Measurements from ENCODE around the gene ASRGL1. TPM values are rescaled to one million over a fixed set of nuclear protein-coding genes. Genes with fewer than 3 reads are reported as not detected.

ASRGL1 gene
- total RNA-seq, 1 experiment from 2014 or later = 51.6 TPM

DNA sequence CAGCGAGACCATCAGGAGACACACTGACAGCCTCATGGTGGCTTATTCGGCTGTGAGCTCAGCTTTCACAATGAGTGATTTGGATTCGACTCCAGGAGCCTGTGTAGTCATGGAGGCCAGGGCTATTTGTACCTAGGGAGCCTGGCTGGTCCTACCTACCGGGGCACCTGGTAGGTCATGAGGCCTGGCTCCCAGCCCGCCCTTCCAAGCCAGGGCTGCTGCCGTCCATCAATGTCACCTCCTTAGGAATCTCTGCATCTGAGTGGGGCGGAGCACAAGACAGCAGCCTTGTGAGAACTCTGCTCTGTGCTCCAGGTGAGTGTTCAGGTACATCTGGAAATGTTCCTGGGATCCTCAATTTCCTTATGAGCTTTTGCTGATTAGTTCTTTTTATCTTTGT, 38.3 kb upstream of the ASRGL1 start, which contains the start of gene SCGB1D4:
SCGB1D4 (minus strand) TSS at position 101 of the 400 bp plus-strand sequence; CDS start at position 36, 65 bp downstream.
- Mint-ChIP-seq H3K27me3 (ENCODE audit: low read depth) (peaks cover 16% of the 10 kb centered on the region), H3K9me3 (no peaks in the 10 kb centered on the region), H3K4me3 (no peak within 1 kb of the TSS), H3K27ac (no peak within 1 kb of the TSS), H3K36me3 (no peaks in the 10 kb centered on the region), H3K4me1 (no peaks in the 10 kb centered on the region)
- no peak for ATAC-seq
- no peak for DNase-seq (ENCODE audit: low spot score)
- POLR2A ChIA-PET = no interaction called here
- CTCF ChIA-PET = interaction anchor here (0.6 kb wide), 1 partner anchor 96 kb away, joined by 3 read pairs; no protein-coding TSS in a partner anchor
- TF ChIP-seq, protein P1, sequence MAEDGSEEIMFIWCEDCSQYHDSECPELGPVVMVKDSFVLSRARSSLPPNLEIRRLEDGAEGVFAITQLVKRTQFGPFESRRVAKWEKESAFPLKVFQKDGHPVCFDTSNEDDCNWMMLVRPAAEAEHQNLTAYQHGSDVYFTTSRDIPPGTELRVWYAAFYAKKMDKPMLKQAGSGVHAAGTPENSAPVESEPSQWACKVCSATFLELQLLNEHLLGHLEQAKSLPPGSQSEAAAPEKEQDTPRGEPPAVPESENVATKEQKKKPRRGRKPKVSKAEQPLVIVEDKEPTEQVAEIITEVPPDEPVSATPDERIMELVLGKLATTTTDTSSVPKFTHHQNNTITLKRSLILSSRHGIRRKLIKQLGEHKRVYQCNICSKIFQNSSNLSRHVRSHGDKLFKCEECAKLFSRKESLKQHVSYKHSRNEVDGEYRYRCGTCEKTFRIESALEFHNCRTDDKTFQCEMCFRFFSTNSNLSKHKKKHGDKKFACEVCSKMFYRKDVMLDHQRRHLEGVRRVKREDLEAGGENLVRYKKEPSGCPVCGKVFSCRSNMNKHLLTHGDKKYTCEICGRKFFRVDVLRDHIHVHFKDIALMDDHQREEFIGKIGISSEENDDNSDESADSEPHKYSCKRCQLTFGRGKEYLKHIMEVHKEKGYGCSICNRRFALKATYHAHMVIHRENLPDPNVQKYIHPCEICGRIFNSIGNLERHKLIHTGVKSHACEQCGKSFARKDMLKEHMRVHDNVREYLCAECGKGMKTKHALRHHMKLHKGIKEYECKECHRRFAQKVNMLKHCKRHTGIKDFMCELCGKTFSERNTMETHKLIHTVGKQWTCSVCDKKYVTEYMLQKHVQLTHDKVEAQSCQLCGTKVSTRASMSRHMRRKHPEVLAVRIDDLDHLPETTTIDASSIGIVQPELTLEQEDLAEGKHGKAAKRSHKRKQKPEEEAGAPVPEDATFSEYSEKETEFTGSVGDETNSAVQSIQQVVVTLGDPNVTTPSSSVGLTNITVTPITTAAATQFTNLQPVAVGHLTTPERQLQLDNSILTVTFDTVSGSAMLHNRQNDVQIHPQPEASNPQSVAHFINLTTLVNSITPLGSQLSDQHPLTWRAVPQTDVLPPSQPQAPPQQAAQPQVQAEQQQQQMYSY (CRISPR knock-in tag; IDR thresholded peaks at IDR 0.05) = no peak
- no peak for TF ChIP-seq NR1H2 (CRISPR knock-in tag; IDR thresholded peaks at IDR 0.05)
- no peak for TF ChIP-seq ZNF512 (CRISPR knock-in tag; IDR thresholded peaks at IDR 0.05; ENCODE audit: borderline replicate concordance)
- no peak for TF ChIP-seq SOX15 (CRISPR knock-in tag; IDR thresholded peaks at IDR 0.05)
- no peak for TF ChIP-seq GABPB1 (CRISPR knock-in tag; IDR thresholded peaks at IDR 0.05)
- no peak for TF ChIP-seq ATF2 (CRISPR knock-in tag; IDR thresholded peaks at IDR 0.05; ENCODE audit: borderline replicate concordance, low read depth)
- TF ChIP-seq, protein P2, sequence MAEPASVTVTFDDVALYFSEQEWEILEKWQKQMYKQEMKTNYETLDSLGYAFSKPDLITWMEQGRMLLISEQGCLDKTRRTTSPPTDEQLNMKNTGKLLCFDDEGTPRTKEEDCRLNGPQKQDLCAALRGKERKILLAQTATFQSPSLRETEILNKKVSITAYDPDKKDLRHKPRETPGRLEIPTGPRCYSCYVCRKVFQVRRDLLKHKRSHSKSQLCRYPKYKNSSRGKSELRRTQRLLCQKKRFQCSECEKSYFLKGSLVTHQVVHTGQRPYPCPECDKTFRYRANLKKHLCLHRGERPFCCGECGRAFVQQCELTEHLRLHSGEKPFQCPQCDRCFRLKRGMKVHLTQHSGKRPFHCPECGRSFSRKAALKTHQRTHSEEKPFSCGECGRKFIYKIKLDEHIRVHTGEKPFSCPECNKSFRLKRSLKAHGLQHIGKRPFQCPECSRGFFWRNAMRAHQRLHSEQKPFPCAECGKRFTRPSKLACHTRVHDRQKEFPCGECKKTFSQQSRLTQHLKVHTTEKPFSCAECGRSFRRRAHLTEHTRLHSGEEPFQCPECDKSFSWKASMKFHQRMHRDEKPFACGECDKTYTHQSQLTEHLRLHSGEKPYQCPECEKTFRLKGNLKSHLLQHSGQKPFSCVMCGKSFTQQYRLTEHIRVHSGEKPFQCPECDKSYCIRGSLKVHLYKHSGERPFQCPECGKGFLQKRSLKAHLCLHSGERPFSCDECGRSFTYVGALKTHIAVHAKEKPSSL (CRISPR knock-in tag; conservative IDR thresholded peaks at IDR 0.05) = no peak
- no peak for TF ChIP-seq USF1 (CRISPR knock-in tag; IDR thresholded peaks at IDR 0.05)
- TF ChIP-seq FOXP1 (CRISPR knock-in tag; IDR thresholded peaks at IDR 0.05; ENCODE audit: borderline replicate concordance) = no peak
- TF ChIP-seq, protein P3, sequence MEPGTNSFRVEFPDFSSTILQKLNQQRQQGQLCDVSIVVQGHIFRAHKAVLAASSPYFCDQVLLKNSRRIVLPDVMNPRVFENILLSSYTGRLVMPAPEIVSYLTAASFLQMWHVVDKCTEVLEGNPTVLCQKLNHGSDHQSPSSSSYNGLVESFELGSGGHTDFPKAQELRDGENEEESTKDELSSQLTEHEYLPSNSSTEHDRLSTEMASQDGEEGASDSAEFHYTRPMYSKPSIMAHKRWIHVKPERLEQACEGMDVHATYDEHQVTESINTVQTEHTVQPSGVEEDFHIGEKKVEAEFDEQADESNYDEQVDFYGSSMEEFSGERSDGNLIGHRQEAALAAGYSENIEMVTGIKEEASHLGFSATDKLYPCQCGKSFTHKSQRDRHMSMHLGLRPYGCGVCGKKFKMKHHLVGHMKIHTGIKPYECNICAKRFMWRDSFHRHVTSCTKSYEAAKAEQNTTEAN (CRISPR knock-in tag; IDR thresholded peaks at IDR 0.05) = no peak
- TF ChIP-seq TEAD1 (CRISPR knock-in tag; IDR thresholded peaks at IDR 0.05) = no peak
- TF ChIP-seq CTCF (IDR thresholded peaks at IDR 0.05) = no peak
- TF ChIP-seq, protein P4, sequence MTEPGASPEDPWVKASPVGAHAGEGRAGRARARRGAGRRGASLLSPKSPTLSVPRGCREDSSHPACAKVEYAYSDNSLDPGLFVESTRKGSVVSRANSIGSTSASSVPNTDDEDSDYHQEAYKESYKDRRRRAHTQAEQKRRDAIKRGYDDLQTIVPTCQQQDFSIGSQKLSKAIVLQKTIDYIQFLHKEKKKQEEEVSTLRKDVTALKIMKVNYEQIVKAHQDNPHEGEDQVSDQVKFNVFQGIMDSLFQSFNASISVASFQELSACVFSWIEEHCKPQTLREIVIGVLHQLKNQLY (CRISPR knock-in tag; IDR thresholded peaks at IDR 0.05) = no peak
- no peak for TF ChIP-seq ZNF317 (CRISPR knock-in tag; IDR thresholded peaks at IDR 0.05; ENCODE audit: borderline replicate concordance, low read depth)
- TF ChIP-seq, protein P5, sequence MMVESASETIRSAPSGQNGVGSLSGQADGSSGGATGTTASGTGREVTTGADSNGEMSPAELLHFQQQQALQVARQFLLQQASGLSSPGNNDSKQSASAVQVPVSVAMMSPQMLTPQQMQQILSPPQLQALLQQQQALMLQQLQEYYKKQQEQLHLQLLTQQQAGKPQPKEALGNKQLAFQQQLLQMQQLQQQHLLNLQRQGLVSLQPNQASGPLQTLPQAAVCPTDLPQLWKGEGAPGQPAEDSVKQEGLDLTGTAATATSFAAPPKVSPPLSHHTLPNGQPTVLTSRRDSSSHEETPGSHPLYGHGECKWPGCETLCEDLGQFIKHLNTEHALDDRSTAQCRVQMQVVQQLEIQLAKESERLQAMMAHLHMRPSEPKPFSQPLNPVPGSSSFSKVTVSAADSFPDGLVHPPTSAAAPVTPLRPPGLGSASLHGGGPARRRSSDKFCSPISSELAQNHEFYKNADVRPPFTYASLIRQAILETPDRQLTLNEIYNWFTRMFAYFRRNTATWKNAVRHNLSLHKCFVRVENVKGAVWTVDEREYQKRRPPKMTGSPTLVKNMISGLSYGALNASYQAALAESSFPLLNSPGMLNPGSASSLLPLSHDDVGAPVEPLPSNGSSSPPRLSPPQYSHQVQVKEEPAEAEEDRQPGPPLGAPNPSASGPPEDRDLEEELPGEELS (CRISPR knock-in tag; IDR thresholded peaks at IDR 0.05) = no peak
- no peak for TF ChIP-seq MAX (CRISPR knock-in tag; IDR thresholded peaks at IDR 0.05)
- no peak for TF ChIP-seq IRF2 (CRISPR knock-in tag; IDR thresholded peaks at IDR 0.05; ENCODE audit: borderline replicate concordance, low read depth)

All from WTC11 (cell line).